HCT116 (cell line): Measurements from ENCODE around the gene HRH2. TPM values are rescaled to one million over a fixed set of nuclear protein-coding genes. Genes with fewer than 3 reads are reported as not detected.

Experiments
- ATAC-seq: fragments of 200-7000 bp; cut with Tn5 transposase; 2 replicates; pipeline ENCODE4 v1.9.1; 2020; ENCODE audit warnings: mild to moderate bottlenecking, moderate library complexity
- BruUV-seq: library from RNA; stranded (reverse); fragments of 400-500 nt; replicated peaks from 2 replicates; lab custom pipeline; 2021; lab: Mats Ljungman, UMichigan
- CTCF ChIA-PET: fragments of 300-600 bp; sonication (Branson Sonifier 250); formaldehyde crosslinking; loops from one replicate; lab custom pipeline; 2021; ENCODE audit warnings: antibody characterized with exemption; lab: Charles Lee
- POLR2A ChIA-PET: fragments of 300-600, 350-600 bp; sonication (Branson Sonifier 250); formaldehyde crosslinking; loops from one replicate; lab custom pipeline; 2021; ENCODE audit warnings: antibody characterized with exemption; lab: Charles Lee
- RAD21 ChIA-PET, 2 experiments: fragments of 300-600 bp; sonication (Branson Sonifier 250); formaldehyde crosslinking; loops; one replicate each; lab custom pipeline; 2023; ENCODE audit warnings: low total read pairs in 2 of 2; ENCODE audit not compliant: uncharacterized antibody in 2 of 2, unreplicated experiment in 2 of 2, low non-redundant PET in 1 of 2; lab: Charles Lee
- DNase-seq: peaks from one replicate; pipeline ENCODE4 v3.0.0-alpha.2; 2010; ENCODE audit warnings: low read depth, low spot score
- H2AFZ ChIP-seq: fragments of 200-600 bp; shearing (Covaris generic), sonication (generic); 2 replicates; pipeline ENCODE4 v1.6.1; 2017; ENCODE audit warnings: low read depth, mixed run types, mixed read lengths, antibody characterized with exemption, low read length; ENCODE audit not compliant: poor library complexity, severe bottlenecking
- H3K27ac ChIP-seq: 2 replicates; pipeline ENCODE4 v1.5.1; 2012; ENCODE audit warnings: low read depth, low read length
- H3K27me3 ChIP-seq: fragments of 200-600 bp; sonication (generic); 2 replicates; pipeline ENCODE4 v1.6.1; 2016; ENCODE audit warnings: mixed run types, low read length, mixed read lengths; ENCODE audit not compliant: insufficient read depth
- H3K36me3 ChIP-seq, 2 experiments: fragments of 200-500 bp in 1 of 2; fragments of 200-600 bp in 1 of 2; sonication (Bioruptor generic) in 1 of 2; sonication (generic) in 1 of 2; 2 replicates each; pipeline versions ENCODE4 v1.5.1 to v1.6.1; 2014 to 2016; ENCODE audit warnings: low read length in 2 of 2, inconsistent platforms in 1 of 2, mixed read lengths in 1 of 2, mixed run types in 1 of 2; ENCODE audit not compliant: insufficient read depth in 2 of 2, control insufficient read depth in 1 of 2
- H3K4me1 ChIP-seq, 2 experiments: fragments of 200-600 bp in 1 of 2; sonication (generic) in 1 of 2; 2 replicates each; pipeline versions ENCODE4 v1.5.1 to v1.6.1; 2012 to 2017; ENCODE audit warnings: low read length in 2 of 2, inconsistent platforms in 1 of 2, mild to moderate bottlenecking in 1 of 2, mixed read lengths in 1 of 2, mixed run types in 1 of 2, moderate library complexity in 1 of 2; ENCODE audit not compliant: insufficient read depth in 2 of 2, control insufficient read depth in 1 of 2
- H3K4me2 ChIP-seq: fragments of 200-600 bp; sonication (generic); 2 replicates; pipeline ENCODE4 v1.6.1; 2017; ENCODE audit warnings: mixed run types, low read length, mixed read lengths
- H3K4me3 ChIP-seq, 2 experiments: fragments of 200-600 bp in 1 of 2; sonication (generic) in 1 of 2; replicated peaks in 1 of 2; 2 replicates each; pipeline ENCODE4 v1.5.1; 2011 to 2016; ENCODE audit warnings: low read length in 2 of 2, control low read depth in 1 of 2, low read depth in 1 of 2, mild to moderate bottlenecking in 1 of 2, mixed read lengths in 1 of 2, mixed run types in 1 of 2
- H3K79me2 ChIP-seq: fragments of 200-600 bp; sonication (generic); 2 replicates; pipeline ENCODE4 v1.6.1; 2017; ENCODE audit warnings: mild to moderate bottlenecking, mixed run types, low read length, moderate library complexity, mixed read lengths; ENCODE audit not compliant: insufficient read depth
- H3K9ac ChIP-seq: fragments of 200-600 bp; sonication (generic); 2 replicates; pipeline ENCODE4 v1.6.1; 2016; ENCODE audit warnings: low read length, mixed read lengths
- H3K9me2 ChIP-seq: fragments of 200-600 bp; sonication (generic), shearing (Covaris generic); 2 replicates; pipeline ENCODE4 v1.6.1; 2017; ENCODE audit warnings: mixed run types, mild to moderate bottlenecking, moderate library complexity; ENCODE audit not compliant: insufficient read depth
- H3K9me3 ChIP-seq, 2 experiments: fragments of 200-500 bp in 1 of 2; fragments of 200-600 bp in 1 of 2; sonication (Bioruptor generic) in 1 of 2; sonication (generic) in 1 of 2; 2 replicates each; pipeline ENCODE4 v1.6.1; 2014 to 2017; ENCODE audit warnings: low read length in 2 of 2, mixed read lengths in 2 of 2, inconsistent platforms in 1 of 2, low read depth in 1 of 2, mild to moderate bottlenecking in 1 of 2, mixed run types in 1 of 2, moderate library complexity in 1 of 2; ENCODE audit not compliant: control insufficient read depth in 1 of 2, insufficient read depth in 1 of 2
- H4K20me1 ChIP-seq: fragments of 200-600 bp; sonication (generic), shearing (Covaris generic); 2 replicates; pipeline ENCODE4 v1.6.1; 2017; ENCODE audit warnings: mixed run types, mild to moderate bottlenecking, moderate library complexity; ENCODE audit not compliant: insufficient read depth
- CBX3 ChIP-seq: IDR thresholded peaks from 2 replicates; pipeline ENCODE4 v1.6.1; 2012; ENCODE audit warnings: low read depth
- CEBPB ChIP-seq: IDR thresholded peaks from 2 replicates; pipeline ENCODE4 v1.6.1; 2012; ENCODE audit warnings: low read depth
- EZH2 ChIP-seq: fragments of 200-600 bp; sonication (generic); IDR thresholded peaks from 2 replicates; pipeline ENCODE4 v1.6.1; 2017; ENCODE audit warnings: antibody characterized with exemption, mixed run types
- EZH2phosphoT487 ChIP-seq: fragments of 200-600 bp; IDR thresholded peaks from 2 replicates; pipeline ENCODE4 v1.6.1; 2018; ENCODE audit warnings: antibody characterized with exemption, borderline replicate concordance
- FOSL1 ChIP-seq: IDR thresholded peaks from 2 replicates; pipeline ENCODE4 v1.6.1; 2012; ENCODE audit warnings: low read depth
- JUND ChIP-seq: IDR thresholded peaks from 2 replicates; pipeline ENCODE4 v1.6.1; 2012
- POLR2A ChIP-seq: IDR thresholded peaks from 2 replicates; pipeline ENCODE4 v1.7.0; 2011; ENCODE audit warnings: borderline replicate concordance; ENCODE audit not compliant: insufficient read depth, insufficient read length; ENCODE audit errors: extremely low read depth
- RAD21 ChIP-seq: IDR thresholded peaks from 2 replicates; pipeline ENCODE4 v1.6.1; 2012; ENCODE audit warnings: low read depth, mild to moderate bottlenecking
- SIN3A ChIP-seq: IDR thresholded peaks from 2 replicates; pipeline ENCODE4 v1.6.1; 2012; ENCODE audit warnings: low read depth
- TCF7L2 ChIP-seq: IDR thresholded peaks from 2 replicates; pipeline ENCODE4 v1.7.0; 2011; ENCODE audit warnings: borderline replicate concordance, inconsistent platforms; ENCODE audit not compliant: insufficient read depth, insufficient read length; ENCODE audit errors: extremely low read depth
- ZFX ChIP-seq: fragments of 450-650 bp; IDR thresholded peaks from 2 replicates; pipeline ENCODE4 v1.6.1; 2017
- ZNF274 ChIP-seq: fragments of 200-500 bp; sonication (Bioruptor generic); IDR thresholded peaks from 2 replicates; pipeline ENCODE4 v1.6.1; 2014; ENCODE audit warnings: mild to moderate bottlenecking, low read depth, low read length, inconsistent platforms
- intact Hi-C: fragments of 100-400 bp; cut with micrococcal nuclease; formaldehyde crosslinking; loops from 2 replicates; pipeline ENCODE4 v1.10.0; 2022
- total RNA-seq: library from RNA; stranded (reverse); gene quantifications from one replicate; pipeline ENCODE4 v1.2.1, GENCODE V29; 2021; ENCODE audit not compliant: unreplicated experiment
- TF ChIP-seq, protein P1 (sequence below): IDR thresholded peaks from 2 replicates; pipeline ENCODE4 v1.6.1; 2011; ENCODE audit warnings: mild to moderate bottlenecking, low read length, moderate library complexity; ENCODE audit not compliant: insufficient replicate concordance; ENCODE audit errors: extremely low read depth

Gene HRH2
- total RNA-seq, 1 experiment from 2014 or later, result 0.12 TPM

DNA sequence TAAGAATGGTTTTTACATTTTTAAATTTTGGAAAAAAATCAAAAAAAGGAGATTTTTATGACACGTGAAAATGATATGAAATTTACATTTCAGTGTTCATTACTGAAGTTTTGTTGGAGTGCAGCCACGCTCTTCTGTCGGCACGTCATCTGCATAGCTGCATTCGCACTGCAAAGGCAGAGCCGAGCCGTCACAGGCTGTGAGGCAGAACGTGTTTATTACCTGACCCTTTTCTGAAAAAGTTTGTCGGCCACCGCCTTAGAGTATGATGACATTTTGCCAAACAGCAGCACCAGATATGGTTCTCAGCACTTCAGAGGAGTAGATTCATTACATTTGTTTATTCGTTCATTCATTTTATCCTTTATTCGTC lies 24.1 kb downstream of the HRH2 start:
- no TSS peak for BruUV-seq
- no peaks in the 10 kb centered on the region for H3K9me3 ChIP-seq
- TF ChIP-seq ZNF274, result no peak
- no peak for TF ChIP-seq EZH2
- TF ChIP-seq POLR2A, result no peak
- TF ChIP-seq, protein P1, sequence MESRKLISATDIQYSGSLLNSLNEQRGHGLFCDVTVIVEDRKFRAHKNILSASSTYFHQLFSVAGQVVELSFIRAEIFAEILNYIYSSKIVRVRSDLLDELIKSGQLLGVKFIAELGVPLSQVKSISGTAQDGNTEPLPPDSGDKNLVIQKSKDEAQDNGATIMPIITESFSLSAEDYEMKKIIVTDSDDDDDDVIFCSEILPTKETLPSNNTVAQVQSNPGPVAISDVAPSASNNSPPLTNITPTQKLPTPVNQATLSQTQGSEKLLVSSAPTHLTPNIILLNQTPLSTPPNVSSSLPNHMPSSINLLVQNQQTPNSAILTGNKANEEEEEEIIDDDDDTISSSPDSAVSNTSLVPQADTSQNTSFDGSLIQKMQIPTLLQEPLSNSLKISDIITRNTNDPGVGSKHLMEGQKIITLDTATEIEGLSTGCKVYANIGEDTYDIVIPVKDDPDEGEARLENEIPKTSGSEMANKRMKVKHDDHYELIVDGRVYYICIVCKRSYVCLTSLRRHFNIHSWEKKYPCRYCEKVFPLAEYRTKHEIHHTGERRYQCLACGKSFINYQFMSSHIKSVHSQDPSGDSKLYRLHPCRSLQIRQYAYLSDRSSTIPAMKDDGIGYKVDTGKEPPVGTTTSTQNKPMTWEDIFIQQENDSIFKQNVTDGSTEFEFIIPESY, result no peak
- no peak for TF ChIP-seq FOSL1
- TF ChIP-seq JUND, result no peak
- TF ChIP-seq CEBPB, result no peak
- no peak for TF ChIP-seq EZH2phosphoT487
- TF ChIP-seq TCF7L2, result no peak
- TF ChIP-seq CBX3, result no peak
- TF ChIP-seq RAD21, result no peak
- TF ChIP-seq ZFX, result no peak
- no peak for TF ChIP-seq SIN3A
- intact Hi-C loops, result no loop called here
- no peak overlapping the region for H3K27ac ChIP-seq
- ATAC-seq (no peak), DNase-seq (no peak)
- no peak overlapping the region for H3K4me3 ChIP-seq
- CTCF ChIA-PET, result no interaction called here
- no peaks in the 10 kb centered on the region for H3K36me3 ChIP-seq
- no peaks in the 10 kb centered on the region for H3K79me2 ChIP-seq
- no peak overlapping the region for H3K4me2 ChIP-seq
- H4K20me1 ChIP-seq, result no peaks in the 10 kb centered on the region
- H3K9ac ChIP-seq, result no peak overlapping the region
- POLR2A ChIA-PET, result no interaction called here
- H3K9me2 ChIP-seq, result no peaks in the 10 kb centered on the region
- no peaks in the 10 kb centered on the region for H3K4me1 ChIP-seq
- H3K27me3 ChIP-seq, result peaks cover 63% of the 10 kb centered on the region
- RAD21 ChIA-PET, result no interaction called here
- H2AFZ ChIP-seq, result no peak overlapping the region
